Dermis microvascular lymphatic vessel endothelial cell (primary cell): ENCODE measurements around the gene MAPK13. TPM values are rescaled to one million over a fixed set of nuclear protein-coding genes. Genes with fewer than 3 reads are reported as not detected.
"Not testable (repeated sequence)": the region's sequence is repeated elsewhere in the genome, so short reads cannot be mapped to it uniquely, and the experiment has no call there.

Experiments
- DNase-seq, 2 donors: peaks; one replicate each; pipeline versions ENCODE4 v3.0.0 to v3.0.0-alpha.2; 2010; ENCODE audit warnings: low read depth in 2 of 2
- total RNA-seq: library from RNA; depleted of rRNA; stranded (reverse); fragments of >200 nt; gene quantifications from 2 replicates; pipeline ENCODE4 v1.2.1, GENCODE V29; 2014

MAPK13 gene
- total RNA-seq, 1 donor from 2014 or later, result 3.9 TPM

- no peak for DNase-seq
Observed at GRCh38 chr6:36114798-36115408, 15.4 kb upstream of the MAPK13 start.

DNA sequence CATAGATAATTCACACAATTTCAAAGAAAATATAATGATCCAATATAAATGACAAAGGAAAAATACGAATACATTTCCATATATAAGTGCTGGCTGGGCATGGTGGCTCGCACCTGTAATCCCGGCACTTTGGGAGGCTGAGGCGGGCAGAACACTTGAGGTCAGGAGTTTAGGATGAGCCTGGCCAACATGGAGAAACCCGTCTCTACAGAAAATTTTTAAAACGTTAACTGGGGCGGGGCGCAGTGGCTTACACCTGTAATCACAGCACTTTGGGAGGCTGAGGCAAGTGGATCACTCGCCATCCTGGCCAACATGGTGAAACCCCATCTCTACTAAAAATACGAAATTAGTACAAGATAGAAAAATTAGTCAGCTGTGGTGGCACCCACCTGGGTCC lies 14.9 kb upstream of the MAPK13 start:
- no peak for DNase-seq

DNA sequence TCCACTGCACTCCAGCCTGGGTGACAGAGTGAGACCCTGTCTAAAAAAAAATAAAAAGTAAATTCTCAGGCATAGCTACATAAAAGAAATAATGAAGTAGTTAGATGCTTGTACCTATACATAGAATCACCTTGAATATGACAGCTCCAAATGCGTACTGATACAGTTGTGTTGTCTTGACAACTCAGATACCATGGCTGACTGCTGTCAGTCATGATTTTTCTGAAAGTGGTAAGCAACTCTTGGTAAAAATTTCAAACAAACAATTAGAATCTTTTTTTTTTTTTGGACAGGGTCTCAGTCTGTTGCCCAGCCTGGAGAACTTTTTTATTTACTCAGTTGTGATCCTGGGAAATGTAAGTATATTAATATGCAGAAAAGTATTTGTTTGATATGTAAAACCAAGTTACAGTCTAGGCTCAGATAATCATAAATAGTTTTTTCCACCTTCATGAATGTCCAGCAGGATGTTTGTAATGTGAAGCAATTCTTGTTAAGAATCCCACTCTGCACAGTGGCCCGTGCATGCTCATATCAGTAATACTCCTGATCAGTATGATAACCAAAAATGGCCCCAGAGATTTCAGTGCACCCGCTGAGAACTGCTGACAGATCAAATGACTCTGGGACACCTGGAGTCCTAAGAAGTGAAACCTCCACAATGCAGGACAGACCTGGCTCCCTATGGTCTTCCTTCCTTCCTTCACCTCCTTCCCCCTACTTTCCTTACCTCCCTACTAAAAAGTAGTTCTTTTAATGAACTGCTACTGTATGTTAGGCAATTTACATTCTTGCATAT lies 14.0 kb upstream of the MAPK13 start:
- no peak for DNase-seq

- no peak for DNase-seq
Observed at GRCh38 chr6:36116943-36117342, 13.4 kb upstream of the MAPK13 start.

GRCh38 chr6:36117658-36118549 lies 12.4 kb upstream of the MAPK13 start:
- no peak for DNase-seq

- peak; percentile 47 to 80 for DNase-seq
Observed at GRCh38 chr6:36118550-36119107, 11.7 kb upstream of the MAPK13 start.

DNA sequence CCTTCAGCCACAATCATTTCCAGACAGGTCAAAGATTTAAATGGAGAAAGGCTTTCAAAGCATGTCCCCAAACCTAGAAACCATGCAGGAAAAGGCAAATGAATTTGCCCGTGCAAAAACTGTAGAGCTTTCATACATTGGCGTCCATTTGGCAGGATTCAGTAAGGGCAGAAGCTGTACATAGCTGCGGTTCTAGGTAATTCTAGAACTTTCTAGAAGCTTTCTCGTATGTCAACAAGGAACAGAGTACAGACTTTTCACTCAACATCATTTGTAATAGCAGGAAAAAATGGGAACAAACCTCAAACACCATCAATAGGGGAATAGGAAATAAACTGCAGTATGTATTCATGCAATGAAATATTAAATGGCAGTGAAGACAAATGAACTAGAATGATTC lies 11.1 kb upstream of the MAPK13 start:
- no peak for DNase-seq

DNA sequence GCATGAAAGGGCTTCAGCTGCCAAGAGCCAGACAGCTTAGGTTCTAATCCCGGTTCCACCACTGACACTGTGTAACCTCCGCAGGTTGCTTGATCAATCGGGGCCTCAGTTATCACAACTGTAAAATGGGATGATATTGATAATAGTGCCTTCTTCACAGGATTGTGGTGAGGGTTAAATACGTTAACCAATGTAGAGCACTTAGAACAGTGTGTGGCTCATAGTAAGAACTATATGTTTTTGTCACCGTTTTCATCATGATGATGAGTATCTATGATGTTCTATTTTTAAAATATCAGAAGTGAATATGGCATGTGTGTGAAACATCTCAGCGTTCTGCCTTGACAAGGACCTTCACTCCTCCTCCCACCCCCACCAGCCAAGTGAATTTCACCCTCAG lies 10.3 kb upstream of the MAPK13 start:
- no peak for DNase-seq

DNA sequence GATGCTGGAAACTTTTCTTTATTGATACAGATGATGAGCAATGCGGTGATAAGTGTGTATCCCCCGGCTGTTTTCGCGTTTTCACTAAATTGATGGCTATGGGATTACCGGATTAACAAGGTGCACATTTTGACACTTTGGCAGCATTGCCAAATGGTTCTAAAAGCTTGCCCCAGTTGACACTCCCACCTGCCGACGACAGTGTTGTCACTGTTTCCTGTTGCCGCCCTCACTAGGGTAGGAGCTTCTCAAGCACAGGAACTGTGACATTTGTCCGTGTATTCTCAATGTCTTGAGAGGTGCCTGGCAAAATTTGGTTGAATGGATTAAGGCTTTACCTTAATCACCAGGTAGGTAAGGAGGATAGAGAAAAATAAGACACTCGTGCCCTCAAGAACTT lies 9.8 kb upstream of the MAPK13 start:
- no peak for DNase-seq

GRCh38 chr6:36120979-36121786 lies 9.1 kb upstream of the MAPK13 start:
- DNase-seq, result peak in 1 of 2 donors; percentile 73

DNA sequence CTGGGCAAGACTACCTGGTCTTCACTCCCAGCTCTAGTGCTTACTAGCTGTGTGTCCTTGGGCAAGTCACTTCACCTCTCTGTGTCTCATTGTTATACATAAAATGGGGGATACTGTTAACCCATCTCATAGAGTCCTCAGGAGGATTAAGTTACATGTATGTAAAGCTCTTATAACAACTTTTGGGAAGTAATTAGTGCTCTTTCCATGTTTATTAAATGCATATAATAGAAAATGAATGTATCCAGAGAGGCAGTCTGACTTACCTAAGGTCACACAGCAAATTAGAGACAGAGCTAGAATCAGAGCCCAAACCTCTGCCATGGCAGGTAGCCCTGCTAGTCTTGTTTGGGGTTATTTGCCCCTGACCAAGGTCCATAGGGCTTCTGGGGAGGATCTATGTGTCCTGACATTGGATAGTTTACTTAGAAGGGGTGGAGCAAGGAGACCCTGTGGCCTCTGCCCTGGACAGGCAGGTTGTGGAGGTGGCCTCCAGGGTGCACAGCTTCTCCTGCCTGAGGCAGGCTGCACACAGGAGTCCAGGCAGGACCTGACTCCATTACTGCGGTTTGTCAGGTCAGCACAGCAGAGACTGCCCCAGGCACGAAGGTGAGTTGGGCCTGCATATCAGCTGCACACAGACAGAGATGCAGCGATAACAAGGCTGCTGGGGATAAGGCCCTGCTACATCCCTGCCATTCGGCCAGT lies 8.4 kb upstream of the MAPK13 start:
- no peak for DNase-seq

DNA sequence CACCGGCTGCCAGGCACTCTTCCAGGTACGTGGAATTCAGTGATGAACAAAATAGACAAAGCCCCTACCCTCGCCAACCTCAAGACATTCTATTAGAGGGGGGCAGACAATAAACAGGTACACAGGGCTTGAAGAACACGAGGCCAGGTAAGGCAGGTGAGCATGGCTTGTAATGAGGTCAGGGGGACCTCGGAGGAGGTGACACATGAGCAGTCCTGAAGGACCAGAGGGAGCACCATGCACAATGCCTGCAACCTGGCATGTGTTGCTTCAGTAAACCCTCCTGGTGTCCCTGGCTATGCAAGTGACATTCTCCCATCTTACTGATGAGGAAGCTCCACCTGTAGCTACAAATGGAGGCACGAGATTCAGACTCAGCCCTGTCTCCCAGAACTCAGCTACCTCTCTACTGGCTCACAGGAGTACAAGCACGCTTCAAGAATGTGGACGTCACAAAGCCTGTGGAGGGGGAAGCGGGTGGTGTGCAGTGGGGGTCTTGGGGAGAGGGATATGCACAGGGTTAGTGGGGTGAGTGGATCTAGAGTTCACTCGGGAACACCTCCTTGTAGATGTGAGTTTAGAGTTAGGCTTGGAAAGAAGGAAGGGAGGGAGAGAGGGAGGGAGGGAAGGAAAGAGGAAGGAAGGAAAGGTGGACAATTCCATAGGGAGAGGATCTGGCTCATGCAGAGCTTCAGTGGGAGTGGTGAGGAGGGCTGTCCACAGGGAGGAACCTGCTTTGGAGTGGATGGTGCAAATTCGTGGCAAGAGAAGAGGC lies 7.6 kb upstream of the MAPK13 start:
- no peak for DNase-seq

DNA sequence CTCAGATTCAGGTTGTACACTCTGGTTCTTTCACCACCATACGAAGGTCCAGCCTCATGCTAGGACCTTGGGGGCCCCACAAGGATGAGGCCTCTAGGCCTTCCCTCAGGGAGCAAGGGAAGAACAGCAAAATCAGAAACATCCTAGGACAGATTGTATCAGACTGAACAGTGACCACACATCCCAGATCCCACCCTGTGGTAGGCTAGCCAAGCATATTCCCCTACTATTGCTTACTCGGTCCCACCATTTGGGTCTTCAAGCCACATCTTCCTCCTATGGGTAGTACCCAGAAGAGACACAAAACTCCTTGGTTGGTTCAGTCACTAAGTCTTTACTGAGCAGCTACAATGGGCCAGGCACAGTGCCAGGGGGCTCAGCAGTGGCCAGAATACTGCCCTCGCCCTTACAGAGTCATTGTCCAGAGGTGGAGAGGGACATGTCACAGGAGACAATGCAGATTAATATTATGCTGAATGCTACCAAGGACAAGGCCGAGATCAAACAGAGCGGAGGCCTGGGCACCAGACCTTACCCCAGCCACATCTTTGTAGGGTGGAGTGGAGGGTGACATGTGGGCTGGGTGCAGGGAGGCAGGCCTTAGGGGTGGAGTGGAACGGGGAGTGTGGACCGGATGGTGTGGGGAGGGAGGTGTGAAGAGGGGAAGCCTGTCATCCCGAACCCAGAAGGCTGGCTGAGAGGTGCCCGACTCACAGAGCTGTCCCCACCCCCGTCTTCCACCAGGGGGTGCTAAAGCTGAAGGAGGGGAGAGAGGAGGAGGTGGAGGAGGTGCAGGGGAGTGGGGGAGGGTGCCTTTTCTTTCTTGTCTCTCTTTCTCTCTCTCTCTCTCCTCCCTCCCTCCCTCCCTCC lies 6.8 kb upstream of the MAPK13 start:
- peak in 1 of 2 donors; percentile 75 for DNase-seq

DNA sequence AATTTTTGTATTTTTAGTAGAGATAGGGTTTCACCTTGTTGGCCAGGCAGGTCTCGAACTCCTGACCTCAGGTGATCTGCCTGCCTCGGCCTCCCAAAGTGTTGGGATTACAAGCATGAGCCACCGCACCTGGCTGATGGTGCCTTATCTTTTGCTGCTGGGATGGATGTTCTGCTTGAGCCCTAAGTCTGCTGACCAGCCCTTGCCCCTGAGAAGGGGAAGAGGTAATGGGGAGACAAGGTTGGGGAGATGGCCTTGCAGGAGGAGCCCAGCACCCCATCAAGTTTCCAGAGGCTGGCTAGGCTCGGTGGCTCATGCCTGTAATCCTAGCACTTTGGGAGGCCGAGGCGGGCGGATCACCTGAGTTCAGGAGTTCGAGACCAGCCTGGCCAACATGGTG lies 6.0 kb upstream of the MAPK13 start:
- DNase-seq, result not testable (repeated sequence)

- no peak for DNase-seq
Observed at GRCh38 chr6:36124881-36125280, 5.4 kb upstream of the MAPK13 start.

DNA sequence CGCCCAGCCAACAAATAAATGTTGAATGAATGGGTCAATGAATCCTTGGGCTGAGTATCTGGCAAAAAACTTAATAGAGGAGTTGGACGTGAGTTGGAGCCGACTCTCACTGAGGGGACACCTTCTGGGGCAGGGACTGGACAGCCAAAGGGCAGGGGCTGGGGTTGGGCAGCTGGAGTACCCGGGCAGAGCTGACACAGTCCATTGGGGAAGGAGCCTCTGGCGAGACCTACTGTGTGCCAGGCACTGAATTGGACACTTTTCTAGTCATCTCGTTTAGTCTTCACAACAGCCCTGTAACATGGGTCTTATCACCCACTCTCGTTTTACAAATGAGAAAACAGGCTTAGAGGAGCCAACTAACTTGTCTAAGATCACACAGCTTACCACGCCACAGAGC lies 4.7 kb upstream of the MAPK13 start:
- DNase-seq, result no peak

DNA sequence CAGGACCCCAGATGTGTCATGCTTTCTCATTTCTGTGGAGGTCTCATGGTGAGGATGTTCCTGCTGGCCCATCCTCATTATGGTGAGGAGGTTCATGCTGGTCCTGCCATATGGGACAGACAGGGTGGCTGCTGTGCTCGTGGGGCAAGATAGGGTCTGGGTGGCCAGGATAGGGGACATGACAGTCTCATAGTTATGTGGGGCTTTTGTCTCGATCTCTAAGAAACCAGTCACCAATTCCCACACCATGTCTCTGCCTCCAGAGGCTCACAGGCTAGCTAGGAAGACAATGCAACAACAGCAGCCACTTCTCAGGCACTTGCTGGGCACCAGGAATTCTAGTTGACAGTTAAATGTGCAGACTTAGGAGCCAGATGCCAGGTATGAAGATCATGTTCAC lies 4.2 kb upstream of the MAPK13 start:
- no peak for DNase-seq

- DNase-seq, result peak in 1 of 2 donors; percentile 24
Observed at GRCh38 chr6:36126553-36127458, 3.5 kb upstream of the MAPK13 start.
